Stimulated activated CD8-positive, alpha-beta memory T cell treated with anti-CD3 and anti-CD28 coated beads, Interleukin-15, amount 100 ng/mL, for 1 hour (primary cell): ENCODE results near the gene HOXC9.

ENCODE experiments used
- DNase-seq: peaks from one replicate; pipeline ENCODE4 v3.0.0-alpha.2; 2020; ENCODE audit warnings: low read depth

HOXC9 gene

GRCh38 chr12:54028314-54029201 is 28.6 kb downstream of the HOXC9 start, which contains the start of gene HOXC6:
HOXC6 (plus strand) TSS chr12:54028440; CDS start chr12:54028522, 82 bp downstream.
- DNase-seq: no peak

GRCh38 chr12:54029529-54030441 is 29.8 kb downstream of the HOXC9 start:
- no peak for DNase-seq

DNA sequence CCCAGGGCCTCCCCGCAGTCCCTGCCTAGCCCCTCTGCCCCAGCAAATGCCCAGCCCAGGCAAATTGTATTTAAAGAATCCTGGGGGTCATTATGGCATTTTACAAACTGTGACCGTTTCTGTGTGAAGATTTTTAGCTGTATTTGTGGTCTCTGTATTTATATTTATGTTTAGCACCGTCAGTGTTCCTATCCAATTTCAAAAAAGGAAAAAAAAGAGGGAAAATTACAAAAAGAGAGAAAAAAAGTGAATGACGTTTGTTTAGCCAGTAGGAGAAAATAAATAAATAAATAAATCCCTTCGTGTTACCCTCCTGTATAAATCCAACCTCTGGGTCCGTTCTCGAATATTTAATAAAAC is 30.5 kb downstream of the HOXC9 start:
- no peak for DNase-seq

DNA sequence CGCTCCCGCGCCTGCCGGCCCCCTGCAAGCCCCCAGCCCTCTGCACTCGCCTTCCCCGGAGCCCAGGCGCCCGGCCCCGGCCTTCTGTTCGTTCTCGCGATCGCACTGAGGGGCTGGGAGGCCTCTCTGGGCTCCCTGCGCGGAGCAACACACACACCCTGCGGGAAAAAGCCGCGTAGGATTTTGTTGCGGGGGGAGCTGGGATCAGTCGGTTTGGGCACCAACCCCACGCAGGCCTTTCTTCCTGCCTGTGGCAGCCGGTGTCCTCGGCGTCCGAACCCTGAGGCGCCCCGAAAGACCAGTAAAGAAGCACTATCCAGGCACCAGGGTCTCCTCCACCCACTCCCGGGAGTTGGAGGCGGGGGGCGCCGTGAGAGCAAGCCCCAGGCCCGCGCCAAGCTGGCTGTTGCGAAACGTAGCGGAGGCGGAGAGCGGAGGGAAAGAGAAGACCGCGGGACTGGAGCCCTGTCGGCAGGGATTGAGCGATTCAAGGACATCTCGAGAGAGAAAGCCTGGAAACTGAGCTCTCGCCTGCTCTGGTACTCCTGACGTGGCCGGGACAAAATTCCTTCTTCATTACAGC is 31.0 kb downstream of the HOXC9 start:
- no peak for DNase-seq

DNA sequence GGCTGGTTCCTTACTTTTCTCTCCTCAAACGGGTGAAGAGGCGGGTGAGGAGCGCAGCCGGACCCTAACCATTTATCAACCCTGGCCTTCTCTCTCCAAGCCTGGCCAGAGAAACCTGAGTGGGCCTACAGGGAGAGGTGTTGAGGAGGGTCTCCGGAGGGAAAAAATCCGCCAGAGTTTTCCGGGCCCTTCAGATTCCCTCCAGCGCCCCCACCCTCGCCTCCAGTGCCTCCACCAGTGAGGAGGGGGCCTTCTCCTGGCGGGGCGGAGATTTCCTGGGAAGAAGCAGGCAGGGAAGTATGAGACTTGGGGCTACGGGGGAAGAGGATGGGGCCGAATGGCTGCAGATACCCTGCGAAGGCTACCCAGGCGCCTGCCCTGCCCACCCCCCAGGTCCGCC is 31.5 kb downstream of the HOXC9 start:
- DNase-seq: no peak

- no peak for DNase-seq
Observed at GRCh38 chr12:54032086-54032619, 32.2 kb downstream of the HOXC9 start.

DNA sequence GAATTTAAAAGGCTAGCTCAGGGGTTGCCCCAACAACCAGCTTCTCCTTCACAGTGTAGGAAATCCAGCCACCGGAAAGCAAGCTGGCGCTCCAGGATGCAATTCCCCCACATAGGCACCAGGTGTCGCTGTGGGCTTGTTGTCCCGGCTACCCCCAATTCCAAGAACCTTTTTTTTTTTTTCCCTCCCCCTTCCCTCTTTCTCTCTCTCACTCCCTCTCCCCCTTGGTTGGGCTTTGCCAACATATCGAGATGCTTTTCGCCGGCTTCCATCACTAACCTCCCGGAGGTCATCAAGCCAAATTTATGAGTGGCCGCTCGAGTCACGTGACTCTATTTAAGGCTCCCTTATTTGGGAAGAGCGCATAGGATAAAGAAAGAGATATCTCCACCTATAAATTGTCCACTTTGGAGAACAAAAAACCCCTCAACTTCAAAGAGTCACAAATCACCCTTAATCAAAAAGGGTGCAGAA is 32.7 kb downstream of the HOXC9 start, which contains the start of gene HOXC5:
TSS of gene HOXC5 (plus strand) at position 424 of the 474 bp plus-strand sequence. CDS start 73 bp downstream, outside the sequence.
- peak; percentile 40 for DNase-seq

DNA sequence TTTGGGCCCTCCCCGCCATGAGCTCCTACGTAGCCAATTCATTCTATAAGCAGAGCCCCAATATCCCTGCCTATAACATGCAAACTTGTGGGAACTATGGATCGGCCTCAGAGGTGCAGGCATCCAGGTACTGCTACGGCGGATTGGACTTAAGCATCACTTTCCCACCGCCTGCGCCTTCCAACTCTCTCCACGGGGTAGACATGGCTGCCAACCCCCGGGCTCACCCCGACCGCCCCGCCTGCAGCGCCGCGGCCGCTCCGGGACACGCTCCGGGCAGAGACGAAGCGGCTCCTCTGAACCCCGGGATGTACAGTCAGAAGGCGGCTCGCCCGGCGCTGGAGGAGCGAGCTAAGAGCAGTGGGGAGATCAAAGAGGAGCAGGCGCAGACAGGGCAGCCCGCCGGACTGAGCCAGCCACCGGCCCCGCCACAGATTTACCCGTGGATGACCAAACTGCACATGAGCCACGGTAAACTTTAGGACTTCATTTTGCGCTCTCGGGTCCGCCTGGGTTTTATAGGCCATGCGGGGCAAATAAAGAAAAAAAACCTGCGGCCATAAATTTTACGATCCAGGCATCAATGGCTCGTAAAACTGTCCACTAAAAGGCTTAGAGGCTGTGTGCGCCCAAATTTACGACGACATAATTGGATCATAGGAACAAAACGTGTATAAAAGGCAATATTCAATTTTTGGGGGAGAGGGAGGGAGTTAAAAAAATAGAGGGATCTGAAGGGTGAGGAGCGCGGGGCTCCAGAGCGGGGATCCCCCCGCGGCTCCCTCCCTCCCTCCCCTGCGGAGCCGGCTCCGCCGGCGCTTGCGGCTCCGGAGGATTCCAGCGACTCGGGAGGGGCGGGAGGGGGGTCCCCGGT is 33.4 kb downstream of the HOXC9 start:
- no peak for DNase-seq

DNA sequence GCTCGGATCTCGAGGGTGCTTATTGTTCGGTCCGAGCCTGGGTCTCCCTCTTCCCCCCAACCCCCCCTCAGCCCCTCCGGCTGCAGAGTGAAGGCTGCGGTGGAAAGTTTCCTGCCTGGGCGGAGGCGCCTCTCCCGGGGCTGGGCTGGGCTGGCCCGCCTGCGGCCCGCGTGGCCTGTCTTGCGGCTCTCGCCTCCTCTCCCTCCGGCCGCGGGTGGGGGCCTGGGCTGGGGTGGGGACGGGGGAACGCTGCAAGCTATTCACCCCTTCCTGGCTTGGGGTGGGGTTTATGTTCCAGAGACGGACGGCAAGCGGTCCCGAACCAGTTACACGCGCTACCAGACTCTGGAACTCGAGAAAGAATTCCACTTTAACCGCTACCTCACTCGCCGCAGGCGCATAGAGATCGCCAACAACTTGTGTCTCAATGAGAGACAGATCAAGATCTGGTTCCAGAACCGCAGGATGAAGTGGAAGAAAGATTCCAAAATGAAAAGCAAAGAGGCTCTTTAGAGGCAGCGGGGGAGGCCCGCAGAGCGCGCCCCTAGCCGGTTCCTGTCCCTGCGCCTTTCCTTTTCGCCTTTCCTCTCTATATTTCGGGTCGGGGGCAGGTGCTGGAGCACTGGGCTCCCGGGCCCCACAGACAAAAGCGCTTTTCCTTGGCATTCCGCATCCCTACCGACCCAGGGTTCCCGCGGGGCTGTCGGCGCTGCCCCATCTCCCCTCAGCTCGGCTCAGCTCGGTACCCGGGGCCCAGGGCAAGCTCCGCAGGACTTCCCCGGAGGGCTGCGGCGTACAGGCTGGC is 34.2 kb downstream of the HOXC9 start:
- DNase-seq: no peak

GRCh38 chr12:54034785-54035310 is 34.9 kb downstream of the HOXC9 start:
- no peak for DNase-seq

DNA sequence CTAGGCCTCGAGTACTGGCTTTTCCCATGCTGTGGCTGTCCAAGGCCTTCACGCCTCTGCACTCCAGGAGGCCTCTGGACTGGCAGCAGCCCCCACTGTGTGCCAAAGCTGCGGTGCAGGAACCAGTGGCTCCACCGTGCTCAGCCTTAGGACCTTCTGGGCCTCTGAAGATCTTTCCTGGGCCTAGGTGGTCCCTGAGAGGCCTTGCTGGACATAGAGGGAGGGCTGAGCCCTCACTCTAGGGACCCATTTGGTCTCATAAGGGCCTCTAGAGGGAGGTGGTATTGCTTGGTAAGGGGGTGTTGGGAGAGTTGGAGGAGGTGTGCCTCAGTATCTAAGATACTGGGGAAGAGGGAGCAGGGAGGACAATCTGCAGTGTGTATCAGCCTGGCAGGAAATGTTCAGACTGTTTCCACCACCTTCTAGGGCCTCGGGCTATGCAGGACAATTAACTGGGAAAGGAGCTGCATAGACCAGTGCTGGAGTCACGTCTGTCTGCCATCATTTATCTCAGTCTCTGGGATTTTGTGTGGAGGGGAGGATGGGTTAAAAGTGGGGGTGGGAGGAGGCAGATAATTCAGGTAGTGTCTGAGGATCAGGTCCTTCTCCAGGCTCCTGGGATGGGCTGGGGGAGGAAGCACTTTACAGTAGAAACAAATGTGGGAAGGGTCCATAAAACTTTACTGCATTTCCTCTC is 35.8 kb downstream of the HOXC9 start:
- DNase-seq: no peak

DNA sequence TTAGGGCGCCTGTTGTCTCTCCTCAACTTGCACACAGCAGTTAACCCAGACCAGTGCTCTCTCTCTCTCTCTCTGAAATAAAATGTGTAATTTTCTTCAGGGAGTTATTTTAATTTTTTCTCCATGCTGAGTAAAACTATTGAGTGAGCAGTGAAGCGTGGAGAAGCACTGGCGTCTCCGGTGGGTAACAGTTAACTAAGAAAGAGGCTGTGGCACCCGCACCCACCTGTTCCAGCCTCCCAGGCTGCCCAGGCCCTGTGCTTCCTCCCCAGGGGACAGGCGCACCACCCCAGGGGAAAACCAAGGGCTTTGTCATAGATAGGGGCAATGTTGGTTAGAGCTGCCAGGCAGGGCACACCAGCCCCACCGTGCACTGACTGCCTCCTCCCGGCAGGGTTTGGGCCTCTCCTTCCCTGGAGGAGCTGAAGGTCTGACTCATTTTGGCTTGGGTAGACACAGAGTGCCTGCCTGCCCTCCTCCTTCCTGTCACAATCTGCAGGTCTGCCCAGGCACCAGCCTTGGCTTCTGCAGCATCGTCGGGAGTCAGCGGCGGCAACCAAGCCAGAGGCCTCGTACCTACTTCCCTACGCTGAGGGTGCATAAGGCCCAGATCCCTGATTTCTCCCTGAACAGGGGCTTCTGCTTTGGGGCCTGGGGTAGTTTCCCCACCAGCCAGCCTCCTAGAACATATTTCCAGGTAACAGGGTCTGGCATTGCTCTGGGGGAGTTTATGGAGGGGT is 36.8 kb downstream of the HOXC9 start:
- DNase-seq: no peak

GRCh38 chr12:54037360-54038283 is 37.7 kb downstream of the HOXC9 start:
- no peak for DNase-seq

DNA sequence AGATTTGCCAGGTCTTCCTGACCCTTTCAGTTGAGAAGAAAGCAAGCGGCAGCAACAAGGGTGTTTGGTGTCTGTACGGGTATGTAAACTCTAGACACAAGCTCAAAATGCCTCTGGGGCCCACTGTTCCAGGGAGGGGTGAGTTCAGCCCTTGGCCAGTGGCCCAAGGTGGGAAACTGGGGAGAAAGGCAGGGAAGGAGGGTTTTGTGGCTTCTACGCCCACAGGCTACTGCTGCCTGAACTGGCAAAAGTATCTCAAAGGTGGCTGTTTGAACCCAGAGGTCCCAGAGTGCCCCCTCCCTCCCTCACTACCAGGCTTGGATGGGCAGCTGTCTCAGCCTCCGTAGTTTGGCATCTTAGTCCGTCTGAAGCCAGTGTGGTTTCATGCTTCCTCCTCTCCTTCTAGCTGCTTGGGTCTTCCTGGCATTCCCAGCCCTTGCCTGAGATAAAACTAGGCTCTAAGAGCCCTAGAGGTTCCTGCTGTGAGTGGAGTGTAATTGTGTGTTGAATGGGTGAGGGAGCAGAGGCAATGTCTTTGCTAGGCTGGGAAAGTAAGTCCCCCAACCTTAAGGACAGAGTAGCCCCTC is 38.4 kb downstream of the HOXC9 start:
- no peak for DNase-seq

- DNase-seq: no peak
Observed at GRCh38 chr12:54038871-54039414, 39.0 kb downstream of the HOXC9 start.

- DNase-seq: no peak
Observed at GRCh38 chr12:54039417-54040147, 39.6 kb downstream of the HOXC9 start.
